Dedifferentiated amniotic fluid mesenchymal stem cell (primary cell): ENCODE measurements around the gene CEMIP.
"Not testable (repeated sequence)": the region's sequence is repeated elsewhere in the genome, so short reads cannot be mapped to it uniquely, and the experiment has no call there.

Experiments
- DNase-seq: peaks from one replicate; pipeline ENCODE4 v3.0.0-alpha.2; 2016; ENCODE audit errors: extremely low spot score

Gene CEMIP

DNA sequence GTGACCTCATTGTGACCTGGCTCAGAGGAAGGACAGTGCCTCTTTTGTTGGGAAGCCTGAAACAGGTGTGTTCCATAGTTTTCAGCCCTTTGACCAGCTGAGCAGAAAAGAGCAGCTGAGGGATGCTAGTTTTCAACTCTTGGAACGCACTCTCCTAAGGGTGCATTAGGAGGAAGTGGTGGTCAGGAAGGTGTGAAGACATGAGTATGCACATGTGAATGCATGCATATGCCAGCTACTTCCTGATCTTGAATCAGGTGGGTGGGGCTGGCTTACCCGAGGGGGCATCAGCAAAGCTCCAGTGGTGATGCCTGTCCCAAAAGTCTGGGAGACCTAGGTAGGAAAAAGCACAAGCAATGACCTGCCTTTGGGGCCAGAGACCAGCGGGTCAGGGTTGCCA lies 23.3 kb upstream of the CEMIP start:
- DNase-seq: no peak

- DNase-seq: no peak
Measured at GRCh38 chr15:80758130-80758745, 20.9 kb upstream of the CEMIP start.

DNA sequence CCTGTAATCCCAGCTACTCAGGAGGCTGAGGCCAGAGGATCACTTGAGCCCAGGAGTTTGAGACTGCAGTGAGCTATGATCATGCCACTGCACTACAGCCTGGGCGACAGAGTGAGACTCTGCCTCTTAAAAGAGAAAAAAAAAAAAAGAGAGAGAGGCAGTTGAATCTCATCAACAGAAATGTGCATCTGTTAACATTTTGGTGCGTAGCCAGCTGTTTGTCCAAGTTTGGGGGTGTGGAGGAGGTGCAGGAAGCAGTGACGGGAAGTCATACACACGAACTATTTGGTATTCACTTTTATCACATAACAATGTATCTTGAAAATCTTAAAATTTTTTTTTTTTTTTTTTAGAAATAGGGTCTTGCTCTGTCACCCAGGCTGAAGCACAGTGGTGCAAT lies 18.2 kb upstream of the CEMIP start:
- no peak for DNase-seq

- DNase-seq: no peak
Measured at GRCh38 chr15:80761754-80762153, 17.4 kb upstream of the CEMIP start.

DNA sequence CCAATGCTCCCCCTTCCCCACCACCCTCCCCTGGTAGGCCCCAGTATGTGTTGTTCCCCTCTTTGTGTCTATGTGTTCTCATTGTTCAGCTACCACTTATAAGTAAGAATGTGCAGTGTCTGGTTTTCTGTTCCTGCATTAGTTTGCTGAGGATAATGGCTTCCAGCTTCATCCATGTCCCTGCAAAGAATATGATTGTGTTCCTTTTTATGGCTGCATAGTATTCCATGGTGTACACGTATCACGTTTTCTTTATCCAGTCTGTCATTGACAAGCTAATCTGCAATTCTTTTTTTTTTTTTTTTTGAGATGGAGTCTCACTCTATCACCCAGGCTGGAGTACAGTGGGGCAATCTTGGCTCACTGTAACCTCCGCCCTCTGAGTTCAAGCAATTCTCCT lies 15.9 kb upstream of the CEMIP start:
- DNase-seq: not testable (repeated sequence)

- no peak for DNase-seq
Measured at GRCh38 chr15:80764535-80764934, 14.6 kb upstream of the CEMIP start.

- DNase-seq: no peak
Measured at GRCh38 chr15:80766275-80766674, 12.9 kb upstream of the CEMIP start.

GRCh38 chr15:80768158-80768557 lies 11.0 kb upstream of the CEMIP start:
- no peak for DNase-seq

DNA sequence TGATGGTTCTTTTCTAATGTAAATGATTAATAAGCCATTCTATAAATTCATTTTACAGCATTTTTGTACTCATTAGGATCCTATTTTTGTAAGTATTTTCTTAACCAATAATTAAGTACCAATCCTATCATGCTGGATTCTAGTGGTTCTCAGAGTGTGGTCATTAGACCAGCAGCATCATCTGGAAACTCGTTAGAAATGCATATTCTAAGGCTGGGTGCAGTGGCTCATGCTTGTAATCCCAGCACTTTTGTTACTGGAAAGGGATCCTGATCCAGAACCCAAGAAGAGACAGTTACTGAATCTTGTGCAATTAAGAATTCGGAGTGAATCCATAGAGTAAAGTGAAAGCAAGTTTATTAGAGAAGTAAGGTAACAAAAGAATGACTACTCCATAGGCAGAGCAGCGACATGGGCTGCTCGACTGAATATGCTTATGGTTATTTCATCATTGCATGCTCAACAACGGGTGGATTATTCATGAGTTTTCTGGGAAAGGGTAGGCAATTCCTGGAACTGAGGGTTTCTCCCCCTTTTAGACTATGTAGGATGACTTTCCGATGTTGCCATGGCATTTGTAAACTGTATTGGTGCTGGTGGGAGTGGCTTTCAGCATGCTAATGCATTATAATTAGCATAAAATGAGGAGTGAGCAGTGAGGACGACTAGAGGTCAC lies 9.9 kb upstream of the CEMIP start:
- DNase-seq: no peak

DNA sequence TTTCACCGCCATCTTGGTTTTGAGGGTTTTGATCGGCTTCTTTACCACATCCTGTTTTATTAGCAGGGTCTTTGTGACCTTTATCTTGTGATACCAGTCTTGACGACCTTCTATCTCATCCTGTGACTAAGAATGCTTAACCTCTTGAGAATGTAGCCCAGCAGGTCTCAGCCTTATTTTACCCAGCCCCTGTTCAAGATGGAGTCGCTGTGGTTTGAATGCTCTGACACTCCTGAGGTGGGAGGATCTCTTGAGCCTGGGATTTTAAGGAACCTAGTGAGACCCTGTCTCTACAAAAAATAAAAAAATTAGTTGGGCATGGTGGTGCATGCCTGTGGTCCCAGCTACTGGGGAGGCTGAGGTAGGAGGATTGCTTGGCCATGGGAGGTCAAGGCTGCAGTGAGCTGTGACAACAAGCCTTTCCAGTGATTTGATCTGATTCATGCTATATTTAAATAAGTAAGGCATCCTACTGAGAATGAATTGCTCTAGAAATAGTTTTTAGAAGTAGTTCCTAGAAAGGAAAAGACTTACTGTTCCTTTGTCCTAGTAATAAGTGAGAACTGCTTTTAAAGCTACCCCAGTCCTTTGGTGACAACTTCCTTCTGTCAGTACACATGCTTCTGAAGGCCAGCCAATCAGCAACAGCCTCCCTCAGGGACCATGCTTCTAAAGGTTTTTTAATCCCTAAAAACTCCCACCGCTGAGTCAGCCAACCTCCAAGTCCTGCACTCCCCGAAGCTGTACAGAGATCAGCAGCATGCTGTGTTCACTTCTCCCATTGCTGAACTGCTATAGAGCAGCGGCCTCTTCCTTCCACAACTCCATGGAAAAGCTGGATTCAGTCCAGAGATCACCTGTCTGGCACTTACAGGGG lies 9.1 kb upstream of the CEMIP start:
- DNase-seq: no peak

GRCh38 chr15:80773122-80773551 lies 6.0 kb upstream of the CEMIP start:
- peak; percentile 30 for DNase-seq

DNA sequence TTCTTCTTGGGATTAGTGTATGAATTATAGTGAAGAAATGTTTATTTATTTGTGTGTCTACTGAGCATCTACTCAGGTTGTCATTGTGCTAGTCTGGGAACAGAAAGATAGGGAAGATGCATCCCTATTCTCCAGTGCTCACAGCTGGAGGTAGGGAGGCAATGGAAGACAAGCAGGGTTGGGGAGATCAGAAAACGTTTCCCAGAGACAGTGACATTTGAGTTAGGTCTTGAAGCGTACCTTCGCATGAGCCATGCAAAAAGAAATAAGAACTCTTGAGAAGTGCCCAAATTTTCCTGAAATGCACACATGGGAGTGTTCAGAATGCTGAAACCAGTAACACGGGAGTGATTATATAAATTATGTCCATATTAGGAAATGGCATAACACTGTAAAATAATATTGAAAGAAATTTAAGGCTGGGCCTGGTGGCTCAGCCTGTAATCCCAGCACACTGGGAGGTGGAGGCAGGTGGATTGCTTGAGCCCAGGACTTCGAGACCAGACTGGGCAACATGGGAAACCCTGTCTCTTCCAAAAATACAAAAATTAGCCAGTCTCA lies 5.3 kb upstream of the CEMIP start:
- DNase-seq: no peak

GRCh38 chr15:80774486-80774885 lies 4.7 kb upstream of the CEMIP start:
- no peak for DNase-seq

- no peak for DNase-seq
Measured at GRCh38 chr15:80775338-80775737, 3.8 kb upstream of the CEMIP start.

GRCh38 chr15:80776420-80777045 lies 2.6 kb upstream of the CEMIP start:
- peak; percentile 85 for DNase-seq

GRCh38 chr15:80777137-80777536 lies 2.0 kb upstream of the CEMIP start:
- peak; percentile 96 for DNase-seq

DNA sequence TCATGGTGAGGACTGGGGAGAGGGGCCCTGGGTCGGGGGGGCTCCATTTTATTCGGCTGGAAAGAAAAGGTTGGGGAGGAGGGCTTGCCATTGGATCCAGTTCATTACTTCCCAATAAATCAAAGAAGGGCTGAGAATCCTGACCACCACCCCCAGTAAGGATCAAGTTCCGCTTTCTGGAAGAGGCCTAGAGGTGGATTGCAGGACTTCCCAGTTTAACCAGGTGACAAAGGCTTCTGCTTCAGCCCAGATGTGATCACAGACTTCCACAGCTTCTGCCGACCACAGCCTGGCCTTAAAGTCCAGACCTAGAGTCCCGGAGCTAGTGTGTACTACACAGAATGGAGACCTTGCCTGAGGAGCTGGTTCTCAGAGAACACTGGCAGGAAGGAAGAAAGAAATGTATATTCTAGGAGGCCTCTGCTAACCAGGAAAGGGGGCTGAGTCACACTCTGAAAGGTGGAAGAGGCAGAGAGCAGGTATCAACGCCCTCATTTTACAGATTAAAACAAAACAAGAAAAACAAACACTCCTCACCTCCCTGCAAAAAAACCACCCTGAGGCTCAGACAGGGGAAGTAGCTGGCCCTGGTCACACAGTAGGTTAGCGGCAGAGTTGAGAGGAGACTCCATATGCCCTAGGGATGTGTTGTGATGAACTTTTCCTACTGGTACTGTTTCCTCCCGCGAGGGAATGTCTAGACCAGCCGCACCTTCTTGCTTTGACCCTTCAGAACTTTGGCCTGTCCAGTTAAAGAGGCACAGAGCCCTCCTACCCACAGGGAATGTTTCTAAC lies 1.1 kb upstream of the CEMIP start:
- DNase-seq: no peak

GRCh38 chr15:80778621-80778963 lies 578 bp upstream of the CEMIP start:
- no peak for DNase-seq

DNA sequence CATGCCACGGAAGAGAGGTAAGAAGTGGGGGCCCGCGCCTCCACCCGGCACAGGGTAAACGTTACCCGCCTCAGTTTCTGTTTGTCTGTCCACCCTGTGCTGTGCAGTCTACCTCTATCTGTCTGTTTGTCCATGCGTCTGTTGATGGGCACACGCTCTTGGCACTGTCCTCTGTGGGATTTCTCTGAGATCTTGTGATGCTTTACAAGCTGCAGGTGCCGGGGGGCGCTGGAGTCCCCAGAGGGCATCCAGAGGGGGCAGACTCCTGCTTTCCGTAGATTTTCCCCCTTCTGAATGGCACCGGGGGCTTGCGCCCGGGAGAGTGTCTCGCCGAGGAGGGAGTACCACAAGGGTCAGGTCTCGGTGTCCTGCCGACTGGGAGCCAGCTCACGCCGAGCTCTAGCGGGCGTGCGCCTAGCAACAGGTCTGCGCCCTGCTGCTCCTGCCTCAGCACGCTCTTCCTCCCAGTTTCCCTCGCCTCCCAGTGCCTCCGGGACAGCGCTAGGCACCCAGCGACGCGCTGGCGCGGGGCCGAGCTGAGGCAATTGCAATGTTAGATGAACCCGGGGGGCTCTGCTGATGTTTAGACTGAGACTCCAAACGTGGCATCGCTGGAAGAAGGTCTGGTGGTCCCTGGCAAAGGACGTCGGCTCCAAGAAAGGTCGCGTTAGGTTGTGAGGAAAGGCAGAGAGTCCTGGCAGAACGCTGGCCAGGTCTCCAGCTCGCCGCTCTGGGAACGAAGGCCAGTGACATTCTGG lies 667 bp downstream of the CEMIP start:
- DNase-seq: no peak

- DNase-seq: peak; percentile 35
Measured at GRCh38 chr15:80780416-80781221, 1.4 kb downstream of the CEMIP start.
